ENCODE data around the gene ZNF804A. TPM values are rescaled to one million over a fixed set of nuclear protein-coding genes. Genes with fewer than 3 reads are reported as not detected.

ZNF804A gene
- total RNA-seq, 3 donors from 2014 or later (not counting 1 experiment from before 2014, with no cell fraction given) = 0.12 to 0.25 TPM; not detected in 1

GRCh38 chr2:184596819-184597411 lies 1.4 kb upstream of the ZNF804A start:
- intact Hi-C loops (cut with micrococcal nuclease) = no loop called here
- Histone ChIP-seq H3K4me3 (ENCODE audit: low read length) (no peak overlapping the region), H3K27me3 (ENCODE audit: control insufficient read depth, insufficient read depth, low read length) (peaks cover 18% of the 10 kb centered on the region), H3K4me1 (ENCODE audit: control insufficient read depth, insufficient read depth, low read length) (peaks cover 6% of the 10 kb centered on the region), H3K36me3 (ENCODE audit: control insufficient read depth, insufficient read depth, low read length) (no peaks in the 10 kb centered on the region), H3K27ac (ENCODE audit: low read length) (peak overlapping the region; percentile 15), H3K9me3 (ENCODE audit: control insufficient read depth, insufficient read depth, low read length) (no peaks in the 10 kb centered on the region)
- Mint-ChIP-seq H3K27me3 (ENCODE audit: low read depth in 2 of 2) (peaks cover 24 to 39% of the 10 kb centered on the region in 2 donors), H3K9me3 (peaks cover 6 to 10% of the 10 kb centered on the region in 2 donors), H3K27ac (no peak overlapping the region), H3K4me3 (peak overlapping the region; percentile 31), H3K36me3 (peaks cover 19% of the 10 kb centered on the region), H3K4me1 (no peaks in the 10 kb centered on the region)
- peak in 1 of 3 donors; percentile 54 for ATAC-seq
- no peak for DNase-seq
- WGBS (ENCODE audit: insufficient coverage) = 8% methylated on average over 4 of the region's 5 CpGs
- TF ChIP-seq CTCF (IDR thresholded peaks at IDR 0.05) = no peak

GRCh38 chr2:184597571-184597991 lies 748 bp upstream of the ZNF804A start:
- TF ChIP-seq CTCF (IDR thresholded peaks at IDR 0.05) = no peak
- no peak overlapping the region for H3K27ac Mint-ChIP-seq

GRCh38 chr2:184598002-184598315 lies 370 bp upstream of the ZNF804A start:
- intact Hi-C loops (cut with micrococcal nuclease) = no loop called here
- Histone ChIP-seq H3K4me1 (ENCODE audit: control insufficient read depth, insufficient read depth, low read length) (peaks cover 6% of the 10 kb centered on the region), H3K36me3 (ENCODE audit: control insufficient read depth, insufficient read depth, low read length) (no peaks in the 10 kb centered on the region), H3K27me3 (ENCODE audit: control insufficient read depth, insufficient read depth, low read length) (peaks cover 18% of the 10 kb centered on the region), H3K9me3 (ENCODE audit: control insufficient read depth, insufficient read depth, low read length) (no peaks in the 10 kb centered on the region), H3K4me3 (ENCODE audit: low read length) (peak overlapping the region; percentile 34), H3K27ac (ENCODE audit: low read length) (peak overlapping the region; percentile 15)
- H3K27ac Mint-ChIP-seq = no peak overlapping the region
- TF ChIP-seq CTCF (IDR thresholded peaks at IDR 0.05) = no peak
- peaks cover under 1 to 4% of the 10 kb centered on the region in 2 donors for H3K9me3 Mint-ChIP-seq
- H3K4me3 Mint-ChIP-seq = no peak overlapping the region
- peaks cover 19% of the 10 kb centered on the region for H3K36me3 Mint-ChIP-seq
- no peaks in the 10 kb centered on the region for H3K4me1 Mint-ChIP-seq
- under 1% methylated on average over 18 of the region's 19 CpGs for WGBS (ENCODE audit: insufficient coverage)
- DNase-seq (no peak), ATAC-seq (no peak)
- H3K27me3 Mint-ChIP-seq (ENCODE audit: low read depth in 2 of 2) = peaks cover 24 to 39% of the 10 kb centered on the region in 2 donors

More at GRCh38 chr2:184597571-184597991, 748 bp upstream of the ZNF804A start:
- H3K27me3 Mint-ChIP-seq (ENCODE audit: low read depth in 2 of 2) = peaks cover 24 to 39% of the 10 kb centered on the region in 2 donors
- no peak for ATAC-seq
- Histone ChIP-seq H3K27ac (ENCODE audit: low read length) (peak overlapping the region; percentile 15), H3K4me1 (ENCODE audit: control insufficient read depth, insufficient read depth, low read length) (peaks cover 6% of the 10 kb centered on the region), H3K9me3 (ENCODE audit: control insufficient read depth, insufficient read depth, low read length) (no peaks in the 10 kb centered on the region), H3K27me3 (ENCODE audit: control insufficient read depth, insufficient read depth, low read length) (peaks cover 18% of the 10 kb centered on the region), H3K36me3 (ENCODE audit: control insufficient read depth, insufficient read depth, low read length) (no peaks in the 10 kb centered on the region), H3K4me3 (ENCODE audit: low read length) (peak overlapping the region; percentile 34)
- DNase-seq = no peak
- 5% methylated on average over 10 of the region's 14 CpGs for WGBS (ENCODE audit: insufficient coverage)
- H3K9me3 Mint-ChIP-seq = peaks cover 4 to 8% of the 10 kb centered on the region in 2 donors
- no peak overlapping the region for H3K4me3 Mint-ChIP-seq
- intact Hi-C loops (cut with micrococcal nuclease) = no loop called here
- H3K4me1 Mint-ChIP-seq = no peaks in the 10 kb centered on the region
- H3K36me3 Mint-ChIP-seq = peaks cover 19% of the 10 kb centered on the region
